Esophagus muscularis mucosa (tissue), 3 donors: ENCODE measurements around the gene MYO9B.

Experiments
- CTCF ChIP-seq, 3 experiments: fragments of 200-600 bp in 2 of 3; fragments of 450-650 bp in 1 of 3; sonication (generic) in 2 of 3; IDR thresholded peaks; one replicate each; pipeline ENCODE4 v1.5.1; 2017 to 2019; ENCODE audit warnings: antibody characterized with exemption in 3 of 3, mild to moderate bottlenecking in 2 of 3, moderate library complexity in 1 of 3
- POLR2AphosphoS5 ChIP-seq, 2 donors: sonication (generic); formaldehyde crosslinking; IDR thresholded peaks; one replicate each; pipeline ENCODE4 v1.6.1; 2017; ENCODE audit warnings: antibody characterized with exemption in 2 of 2

GRCh38 chr19:17076543-17076991 lies 990 bp downstream of the MYO9B start:
- TF ChIP-seq CTCF (IDR thresholded peaks at IDR 0.05) (no peak), POLR2AphosphoS5 (IDR thresholded peaks at IDR 0.05) (no peak)
